Epithelial cell of prostate (primary cell): ENCODE results near the gene IGFN1.
A peak's percentile ranks its signal among the peaks of the same experiment; 100 is the strongest.
"Not testable (repeated sequence)": the region's sequence is repeated elsewhere in the genome, so short reads cannot be mapped to it uniquely, and the experiment has no call there.

Source experiments
- DNase-seq: peaks from one replicate; pipeline ENCODE4 v3.0.0-alpha.2; 2011; ENCODE audit warnings: low read depth, low spot score
- H3K27ac ChIP-seq: fragments of 450-650 bp; 2 replicates; pipeline ENCODE4 v1.5.1; 2017; ENCODE audit warnings: mild to moderate bottlenecking

IGFN1 gene

GRCh38 chr1:201157949-201158348 is 32.7 kb upstream of the IGFN1 start:
- no peak overlapping the region for H3K27ac ChIP-seq
- no peak for DNase-seq

DNA sequence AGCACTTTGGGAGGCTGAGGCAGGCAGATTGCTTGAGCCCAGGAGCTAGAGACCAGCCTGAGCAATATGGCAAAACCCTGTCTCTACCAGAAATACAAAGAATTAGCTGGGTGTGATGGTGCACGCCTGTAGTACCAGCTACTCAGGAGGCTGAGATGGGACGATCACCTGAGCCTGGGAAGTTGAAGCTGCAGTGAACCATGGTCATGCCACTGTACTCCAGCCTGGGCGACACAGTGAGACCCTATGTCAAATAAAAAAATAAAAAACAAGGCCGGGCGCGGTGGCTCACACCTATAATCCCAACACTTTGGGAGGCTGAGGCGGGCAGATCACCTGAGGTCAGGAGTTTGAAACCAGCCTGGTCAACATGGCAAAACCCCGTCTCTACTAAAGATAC is 27.6 kb upstream of the IGFN1 start:
- H3K27ac ChIP-seq, DNase-seq: not testable (repeated sequence)

GRCh38 chr1:201163707-201164106 is 26.9 kb upstream of the IGFN1 start:
- DNase-seq, result no peak
- no peak overlapping the region for H3K27ac ChIP-seq

DNA sequence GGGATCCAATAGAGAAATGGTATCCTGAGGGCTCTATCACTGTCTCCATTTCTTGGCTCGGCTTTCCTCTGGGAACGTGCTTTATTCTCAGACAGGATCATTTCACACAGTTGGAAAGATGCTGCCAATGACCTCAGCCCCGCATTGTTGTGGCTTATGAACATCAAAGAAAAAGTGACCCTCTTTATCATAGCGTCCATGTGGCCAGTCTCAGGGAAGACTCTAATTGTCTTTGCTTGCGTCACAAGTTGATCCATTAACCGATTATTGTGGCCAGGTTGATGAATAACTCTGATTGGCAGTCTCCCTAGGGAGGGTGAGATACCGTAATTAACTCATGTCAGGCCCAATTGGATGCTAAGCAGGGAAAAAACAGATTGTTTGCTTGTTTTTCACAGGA is 26.0 kb upstream of the IGFN1 start:
- DNase-seq, result no peak
- H3K27ac ChIP-seq, result no peak overlapping the region

GRCh38 chr1:201167041-201167991 is 23.3 kb upstream of the IGFN1 start:
- no peak overlapping the region for H3K27ac ChIP-seq
- no peak for DNase-seq

DNA sequence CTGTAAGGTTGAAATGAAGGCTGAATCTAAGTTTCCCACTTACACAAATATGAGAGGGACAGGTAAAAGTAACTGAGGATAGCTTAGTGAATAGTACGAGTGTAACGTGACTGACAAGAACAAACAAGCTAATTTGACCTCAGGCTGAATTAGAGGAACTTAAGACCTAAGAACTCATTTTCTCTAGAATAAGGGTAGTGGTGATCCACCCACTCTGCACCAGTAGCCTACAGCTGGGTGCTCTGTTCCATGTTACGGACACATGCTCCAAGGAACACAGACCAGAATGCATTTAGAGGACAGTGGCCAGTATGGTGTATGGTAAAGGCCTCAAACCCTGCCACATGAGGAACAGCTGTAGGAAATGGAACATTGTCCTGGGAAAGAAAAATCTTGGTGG is 21.4 kb upstream of the IGFN1 start:
- no peak overlapping the region for H3K27ac ChIP-seq
- DNase-seq, result no peak

DNA sequence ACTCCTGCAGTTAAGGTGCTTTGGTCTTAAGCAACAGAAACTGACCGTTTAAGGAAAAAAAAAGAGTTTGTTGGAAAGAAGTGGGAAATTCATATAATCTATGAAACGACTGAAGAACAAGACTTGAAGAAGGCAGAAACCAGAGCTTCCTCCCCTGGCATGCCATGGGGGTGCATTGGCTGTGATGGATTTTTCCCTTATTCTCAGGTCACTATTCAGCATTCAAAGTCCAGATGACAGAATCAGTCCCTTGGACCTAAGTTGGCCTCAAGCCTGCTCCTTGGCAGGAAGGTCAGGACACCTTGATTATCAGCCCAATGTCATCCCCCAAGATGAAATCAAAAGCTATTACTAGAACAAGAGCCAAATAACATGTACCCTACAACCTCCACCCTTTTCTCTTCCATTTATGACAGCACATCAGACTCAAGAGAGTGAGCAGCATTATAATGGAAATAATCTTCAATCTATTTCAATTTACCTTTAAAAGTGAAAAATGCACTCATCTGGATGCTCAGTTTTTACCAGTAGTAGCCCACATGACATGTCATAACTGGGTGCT is 20.6 kb upstream of the IGFN1 start:
- H3K27ac ChIP-seq, result peak overlapping the region; percentile 87

GRCh38 chr1:201170533-201171062 is 20.0 kb upstream of the IGFN1 start:
- DNase-seq, result no peak
- peak overlapping the region; percentile 87 for H3K27ac ChIP-seq

More for the DNA sequence above, 20.6 kb upstream of the IGFN1 start:
- no peak for DNase-seq

DNA sequence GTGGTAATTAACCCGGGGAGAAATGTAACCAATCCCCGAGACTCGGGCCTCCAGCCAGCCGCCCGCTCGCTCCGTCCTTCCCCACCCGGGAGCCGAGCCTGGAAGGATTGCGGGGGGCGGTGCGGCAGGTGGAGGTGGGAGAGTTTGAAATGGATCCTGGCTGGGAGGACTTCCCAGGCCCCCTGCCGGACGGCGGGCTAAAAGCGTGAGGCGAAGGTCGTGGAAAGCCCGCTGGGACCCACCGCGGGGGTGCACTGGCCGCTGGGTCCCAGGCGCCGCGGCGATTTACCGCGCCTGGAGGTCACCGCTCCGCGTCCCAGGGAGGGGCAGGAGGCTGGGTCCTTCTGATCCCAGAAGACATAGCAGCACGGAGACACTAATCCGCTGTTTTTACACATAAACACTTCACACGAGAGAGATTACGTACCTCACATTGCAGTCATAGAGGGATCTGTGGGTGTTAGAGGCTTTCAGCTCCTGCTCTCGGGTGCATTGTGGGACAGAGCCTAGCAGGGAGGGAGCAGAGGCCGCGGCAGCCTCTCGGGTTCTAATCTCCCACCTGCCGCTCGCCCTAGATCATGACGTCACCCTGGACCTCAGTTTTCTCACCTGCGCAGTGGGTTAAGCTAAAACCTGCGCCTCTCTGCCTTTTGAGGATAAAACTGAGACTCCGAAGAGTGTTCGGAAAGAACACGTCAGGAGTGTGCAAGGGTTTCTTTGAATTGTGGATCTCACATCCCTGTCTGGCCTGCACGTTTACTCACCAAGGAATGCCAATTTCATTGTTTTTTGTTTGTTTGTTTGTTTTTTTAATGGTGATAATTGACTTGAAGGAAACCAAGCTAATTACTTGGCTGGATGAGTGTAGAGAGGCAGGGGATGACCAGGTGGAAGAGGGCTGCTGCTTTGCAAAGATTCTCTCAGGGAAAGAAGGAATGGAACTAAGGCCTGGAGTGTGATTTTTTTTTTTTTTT is 19.3 kb upstream of the IGFN1 start:
- H3K27ac ChIP-seq, result peak overlapping the region; percentile 87
- DNase-seq, result no peak

- no peak for DNase-seq
- peak overlapping the region; percentile 87 for H3K27ac ChIP-seq
These were observed 18.3 kb upstream of the IGFN1 start for GRCh38 chr1:201172326-201172725.

- peak; percentile 81 for DNase-seq
- H3K27ac ChIP-seq, result peak overlapping the region; percentile 87
These were observed 17.5 kb upstream of the IGFN1 start for GRCh38 chr1:201172999-201173610.

DNA sequence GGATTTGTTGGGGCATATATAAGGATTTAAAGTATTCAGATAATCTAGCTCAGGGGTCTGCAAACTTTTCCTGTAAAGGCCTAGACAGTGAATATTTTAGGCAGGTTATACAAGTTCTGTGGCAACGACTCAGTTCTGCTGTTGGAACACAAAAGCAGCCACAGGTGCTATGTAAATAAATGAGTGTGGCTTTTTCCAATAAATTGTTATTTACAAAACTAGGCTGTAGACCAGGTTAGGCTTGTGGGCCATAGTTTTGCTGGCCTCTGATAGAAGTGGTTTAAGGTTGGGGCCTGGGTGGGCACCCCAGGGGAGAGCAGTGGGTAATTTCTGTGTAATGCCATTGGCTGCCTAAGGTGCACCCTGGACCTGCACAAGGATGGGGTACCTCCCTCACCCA is 16.9 kb upstream of the IGFN1 start:
- DNase-seq, result no peak

DNA sequence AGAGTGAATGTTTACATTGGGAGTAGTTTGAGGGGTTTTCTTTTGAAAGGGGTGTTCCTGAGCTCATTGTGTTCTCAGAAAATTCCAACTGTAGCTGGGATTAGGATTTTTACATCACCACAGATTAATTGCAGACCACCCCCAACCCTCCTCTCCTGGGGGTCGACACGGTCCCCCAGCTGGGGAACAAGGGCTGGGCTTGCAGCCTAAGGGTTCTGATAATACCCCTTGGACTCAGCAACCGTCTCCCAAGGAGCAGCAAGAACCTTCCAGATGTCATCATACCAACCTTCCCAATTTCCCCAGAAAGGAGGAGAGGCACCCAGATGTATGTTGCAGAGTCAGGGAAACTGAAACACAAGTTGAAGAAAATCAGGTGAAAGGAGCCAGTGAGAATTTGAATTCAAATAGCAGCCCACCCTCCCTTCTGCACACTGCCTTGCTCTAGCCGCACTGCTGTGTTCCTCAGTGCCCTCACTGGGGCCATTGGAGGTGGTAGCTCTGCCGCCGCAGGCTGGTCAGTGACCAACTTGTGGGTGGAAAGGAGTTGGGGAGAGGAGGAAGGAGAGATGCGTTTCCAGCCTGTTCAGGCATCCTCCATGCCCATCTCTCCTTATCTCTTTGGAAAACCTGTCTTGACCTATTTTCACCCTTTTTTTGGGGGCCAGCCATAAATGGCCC is 14.7 kb upstream of the IGFN1 start:
- peak overlapping the region; percentile 35 for H3K27ac ChIP-seq
- no peak for DNase-seq

More for the DNA sequence above, 16.9 kb upstream of the IGFN1 start:
- peak overlapping the region; percentile 87 for H3K27ac ChIP-seq

GRCh38 chr1:201176940-201177339 is 13.7 kb upstream of the IGFN1 start:
- peak; percentile 59 for DNase-seq
- H3K27ac ChIP-seq, result peak overlapping the region; percentile 35

DNA sequence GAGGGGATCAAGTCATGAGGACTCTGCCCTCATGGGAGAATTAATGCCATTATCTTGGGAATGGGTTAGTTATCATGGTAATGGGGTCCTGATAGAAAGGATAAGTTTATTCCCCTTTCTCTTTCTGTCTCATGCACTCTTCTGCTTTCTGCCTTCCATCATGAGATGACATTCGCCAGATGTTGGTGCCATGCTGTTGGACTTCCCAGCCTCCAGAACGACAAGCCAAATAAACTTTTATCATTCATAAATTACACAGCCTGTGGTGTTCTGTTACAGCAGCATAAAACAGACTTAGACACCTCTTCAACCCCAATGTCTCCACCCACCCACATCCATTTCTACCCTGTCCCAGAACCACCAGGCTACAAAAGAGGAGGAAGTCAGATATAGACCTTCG is 11.9 kb upstream of the IGFN1 start:
- no peak overlapping the region for H3K27ac ChIP-seq
- DNase-seq, result no peak

DNA sequence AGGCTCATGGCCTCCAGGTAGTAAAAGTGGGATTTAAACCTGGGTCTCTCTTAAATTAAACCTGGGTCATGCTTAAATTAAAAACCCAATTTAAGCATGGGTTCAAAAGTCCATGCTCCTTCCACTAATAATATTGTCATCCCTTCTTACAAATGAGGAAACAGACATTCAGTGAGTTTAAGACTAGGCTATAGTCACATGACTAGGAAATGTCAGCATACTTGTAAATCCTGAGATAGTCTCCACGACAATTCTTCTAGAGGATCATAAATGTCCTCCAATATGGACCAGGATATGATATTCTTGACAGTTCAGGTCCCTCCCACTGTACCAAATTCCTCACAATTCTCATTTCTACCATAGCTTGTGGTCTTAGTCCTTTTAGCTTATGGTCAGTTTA is 10.5 kb upstream of the IGFN1 start:
- no peak overlapping the region for H3K27ac ChIP-seq
- DNase-seq, result no peak

DNA sequence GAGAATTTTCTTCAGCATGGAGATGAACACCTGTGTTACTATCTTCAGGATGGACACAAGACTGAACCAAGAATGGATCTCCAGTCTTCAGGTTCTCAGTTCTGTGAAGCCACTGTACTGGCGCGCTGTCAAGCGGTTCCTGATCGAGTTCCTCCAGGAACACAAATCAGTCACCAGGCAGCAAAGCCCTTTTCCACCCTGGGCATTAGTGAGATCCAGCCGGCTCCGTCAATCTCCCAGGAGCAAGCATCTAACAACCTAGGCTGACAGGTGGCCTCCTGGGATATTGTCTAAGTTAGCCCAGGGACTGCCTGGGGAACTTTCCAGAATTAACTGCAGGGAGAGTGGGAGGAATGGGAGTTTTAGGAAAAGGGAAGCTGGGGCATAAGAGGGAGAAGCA is 9.7 kb upstream of the IGFN1 start:
- DNase-seq, result no peak
- no peak overlapping the region for H3K27ac ChIP-seq

DNA sequence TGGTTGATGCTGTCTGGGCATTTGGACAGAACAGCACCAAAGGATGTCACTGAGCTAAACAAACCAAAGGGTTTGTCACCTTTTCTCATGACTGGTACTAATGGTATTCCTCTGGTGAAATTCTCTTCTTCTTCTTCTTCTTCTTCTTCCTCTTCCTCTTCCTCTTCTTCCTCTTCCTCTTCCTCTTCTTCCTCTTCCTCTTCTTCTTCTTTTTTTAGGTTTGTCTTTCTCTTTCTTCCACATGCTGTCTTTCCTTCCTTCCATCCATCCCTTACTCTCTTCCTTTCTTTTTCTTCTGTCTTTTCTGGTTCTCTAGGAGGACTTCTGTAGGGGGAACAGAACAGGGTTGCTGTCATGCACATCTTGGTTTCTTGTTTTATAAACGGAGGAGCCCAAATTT is 9.3 kb upstream of the IGFN1 start:
- no peak for DNase-seq
- no peak overlapping the region for H3K27ac ChIP-seq

DNA sequence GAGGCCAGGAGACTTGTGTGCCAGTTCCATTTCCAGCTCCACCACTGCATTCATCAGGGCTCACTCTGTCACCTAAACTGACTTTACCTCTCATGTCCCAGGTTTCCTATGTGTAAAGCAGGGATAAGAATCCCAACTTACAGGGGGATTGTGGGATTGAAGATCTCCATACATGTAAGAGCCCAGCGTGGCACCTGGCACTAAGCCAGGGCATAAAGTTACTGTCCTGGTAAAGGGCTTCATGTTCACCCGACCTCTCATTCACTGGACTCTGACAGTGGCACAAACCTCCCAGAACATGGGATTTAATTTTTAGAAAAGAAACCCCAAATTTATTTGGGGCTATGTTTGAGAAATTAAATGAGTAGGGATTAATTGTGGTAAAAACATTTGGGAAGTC is 8.9 kb upstream of the IGFN1 start:
- no peak overlapping the region for H3K27ac ChIP-seq
- DNase-seq, result no peak
